Sigmoid colon (tissue), 7 donors: ENCODE data around the gene DLG3. TPM values are rescaled to one million over a fixed set of nuclear protein-coding genes. Genes with fewer than 3 reads are reported as not detected.

Experiments
- DNase-seq: peaks from one replicate; pipeline ENCODE4 v3.0.0-alpha.2; 2019
- H3K27ac ChIP-seq, 4 donors: fragments of 200-600 bp; sonication (generic); one replicate each; pipeline ENCODE4 v1.5.1; 2016 to 2019; ENCODE audit warnings: mild to moderate bottlenecking in 1 of 4
- H3K27me3 ChIP-seq, 3 donors: fragments of 200-600 bp; sonication (generic); one replicate each; pipeline ENCODE4 v1.5.1; 2019; ENCODE audit warnings: mild to moderate bottlenecking in 1 of 3
- H3K36me3 ChIP-seq, 4 donors: fragments of 200-600 bp; sonication (generic); one replicate each; pipeline ENCODE4 v1.5.1; 2016 to 2019
- H3K4me1 ChIP-seq, 4 donors: fragments of 200-600 bp; sonication (generic); one replicate each; pipeline ENCODE4 v1.5.1; 2017 to 2019
- H3K4me3 ChIP-seq, 4 donors: fragments of 200-600 bp; sonication (generic); one replicate each; pipeline ENCODE4 v1.5.1; 2017 to 2019; ENCODE audit warnings: mild to moderate bottlenecking in 2 of 4, moderate library complexity in 1 of 4
- H3K9me3 ChIP-seq, 4 donors: fragments of 200-600 bp in 3 of 4; sonication (generic) in 3 of 4; one replicate each; pipeline versions ENCODE4 v1.5.1 to v1.6.1; 2013 to 2019
- CTCF ChIP-seq, 4 experiments: fragments of 450-650 bp in 3 of 4; fragments of 200-600 bp in 1 of 4; IDR thresholded peaks; one replicate each; pipeline ENCODE4 v1.5.1; 2016 to 2019; ENCODE audit warnings: antibody characterized with exemption in 4 of 4, mild to moderate bottlenecking in 3 of 4, moderate library complexity in 2 of 4
- EP300 ChIP-seq, 4 donors: sonication (generic); formaldehyde crosslinking; IDR thresholded peaks; one replicate each; pipeline ENCODE4 v1.6.1; 2017; ENCODE audit warnings: antibody characterized with exemption in 4 of 4
- POLR2A ChIP-seq, 2 donors: fragments of 450-650 bp; IDR thresholded peaks; one replicate each; pipeline ENCODE4 v1.6.1; 2016; ENCODE audit warnings: antibody characterized with exemption in 2 of 2, mild to moderate bottlenecking in 2 of 2, moderate library complexity in 2 of 2
- POLR2AphosphoS5 ChIP-seq, 4 donors: sonication (generic); formaldehyde crosslinking; IDR thresholded peaks; one replicate each; pipeline ENCODE4 v1.6.1; 2017; ENCODE audit warnings: antibody characterized with exemption in 4 of 4
- WGBS, 2 donors: extraction: QIAGEN DNeasy Blood & Tissue Kit; methylation state at CpG; one replicate each; pipeline ENCODE4 v1.1.7; 2013; 5-methylcytosine and 5-hydroxymethylcytosine counted together
- intact Hi-C: fragments of 100-400 bp; cut with DNase I; formaldehyde crosslinking; loops from one replicate; pipeline ENCODE4 v1.15.1; 2023
- polyA plus RNA-seq, 3 donors: library from polyadenylated mRNA; stranded (reverse); fragments of 200-250 nt; gene quantifications; one replicate each; pipeline ENCODE4 v1.2.3, GENCODE V29; 2013
- total RNA-seq, 4 donors: library from RNA; depleted of rRNA; stranded (reverse); fragments of >200 nt; gene quantifications; one replicate each; pipeline ENCODE4 v1.1.0, GENCODE V29; 2016
- donor health status: healthy with polysubstance abuse.
- donor health status: Bipolar disorder and iron deficiency.
- donor health status: healthy.

The DLG3 gene
- total and polyA plus RNA-seq, 7 donors = 12.5 to 35.2 (median 24.0) TPM

- 28 to 71% methylated on average over 8 of the region's 8 CpGs for WGBS, 2 donors
- peak overlapping the region; percentile 67 to 77 (median 72) for H3K27ac ChIP-seq
- TF ChIP-seq POLR2A (IDR thresholded peaks at IDR 0.05) (no peak), EP300 (IDR thresholded peaks at IDR 0.05) (no peak), POLR2AphosphoS5 (IDR thresholded peaks at IDR 0.05) (no peak), CTCF (IDR thresholded peaks at IDR 0.05) (no peak)
- no peak for DNase-seq
- peaks cover 0 to 48% (median 30%) of the 10 kb centered on the region in 4 donors for H3K4me1 ChIP-seq
- intact Hi-C loops = loop anchor here (2.0 kb wide), 1 partner anchor 27 kb away; no protein-coding TSS in a partner anchor
- no peaks in the 10 kb centered on the region for H3K36me3 ChIP-seq
- H3K4me3 ChIP-seq = no peak overlapping the region
- no peaks in the 10 kb centered on the region for H3K9me3 ChIP-seq
- no peaks in the 10 kb centered on the region for H3K27me3 ChIP-seq
Observed at GRCh38 chrX:70481471-70482270, 37.0 kb downstream of the DLG3 start.

- Histone ChIP-seq H3K27ac (no peak overlapping the region), H3K36me3 (no peaks in the 10 kb centered on the region), H3K4me3 (no peak overlapping the region), H3K9me3 (no peaks in the 10 kb centered on the region), H3K4me1 (peaks cover 0 to 42% (median 28%) of the 10 kb centered on the region in 4 donors), H3K27me3 (no peaks in the 10 kb centered on the region)
- WGBS, 2 donors = 68 to 82% methylated on average over 2 of the region's 2 CpGs
- no peak for DNase-seq
- intact Hi-C loops = no loop called here
- TF ChIP-seq EP300 (IDR thresholded peaks at IDR 0.05) (no peak), POLR2A (IDR thresholded peaks at IDR 0.05) (no peak), CTCF (IDR thresholded peaks at IDR 0.05) (no peak), POLR2AphosphoS5 (IDR thresholded peaks at IDR 0.05) (no peak)
Observed at GRCh38 chrX:70482300-70482699, 37.7 kb downstream of the DLG3 start.

- Histone ChIP-seq H3K27me3 (no peaks in the 10 kb centered on the region), H3K27ac (no peak overlapping the region), H3K4me3 (no peak overlapping the region), H3K4me1 (peaks cover 0 to 13% (median 6%) of the 10 kb centered on the region in 4 donors), H3K9me3 (no peaks in the 10 kb centered on the region), H3K36me3 (no peaks in the 10 kb centered on the region)
- no peak for TF ChIP-seq POLR2A (IDR thresholded peaks at IDR 0.05)
- TF ChIP-seq POLR2AphosphoS5 (IDR thresholded peaks at IDR 0.05) = no peak
- no peak for TF ChIP-seq EP300 (IDR thresholded peaks at IDR 0.05)
- no peak for TF ChIP-seq CTCF (IDR thresholded peaks at IDR 0.05)
- intact Hi-C loops = no loop called here
- DNase-seq = no peak
- 18 to 71% methylated on average over 7 of the region's 7 CpGs for WGBS, 2 donors
Observed at GRCh38 chrX:70485466-70485865, 40.8 kb downstream of the DLG3 start.

GRCh38 chrX:70488856-70489255 lies 44.2 kb downstream of the DLG3 start:
- peaks cover 0 to 17% (median 0%) of the 10 kb centered on the region in 4 donors for H3K36me3 ChIP-seq
- intact Hi-C loops = no loop called here
- TF ChIP-seq CTCF (IDR thresholded peaks at IDR 0.05) = no peak
- no peak for TF ChIP-seq EP300 (IDR thresholded peaks at IDR 0.05)
- TF ChIP-seq POLR2AphosphoS5 (IDR thresholded peaks at IDR 0.05) = no peak
- no peak for TF ChIP-seq POLR2A (IDR thresholded peaks at IDR 0.05)
- no peaks in the 10 kb centered on the region for H3K4me1 ChIP-seq
- no peaks in the 10 kb centered on the region for H3K27me3 ChIP-seq
- H3K27ac ChIP-seq = no peak overlapping the region
- 58 to 66% methylated on average over 2 of the region's 2 CpGs for WGBS, 2 donors
- no peaks in the 10 kb centered on the region for H3K9me3 ChIP-seq
- H3K4me3 ChIP-seq = no peak overlapping the region
- DNase-seq = no peak
